Measurements from ENCODE around the gene ABCC1.

DNA sequence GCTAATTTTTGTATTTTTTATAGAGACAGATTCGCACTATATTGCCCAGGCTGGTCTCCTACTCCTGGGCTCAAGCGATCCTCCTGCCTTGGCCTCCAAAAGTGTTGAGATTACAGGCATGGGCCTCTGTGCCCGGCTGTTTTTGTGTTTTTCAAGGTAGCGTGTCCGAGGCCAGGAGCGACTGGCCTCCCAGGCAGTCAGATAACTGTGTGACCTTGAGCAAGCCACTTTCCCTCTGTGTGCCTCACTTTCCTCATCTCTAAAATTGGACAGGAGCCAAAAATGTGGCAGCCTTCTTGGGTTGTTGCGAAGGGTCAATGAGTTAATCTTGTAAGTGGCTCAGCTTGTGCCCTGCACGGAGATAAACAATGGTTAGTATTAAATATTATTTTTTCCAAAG is 2.4 kb downstream of the ABCC1 start:
- TF ChIP-seq CTCF (optimal IDR thresholded peaks at IDR 0.05 in 1 of 3, IDR thresholded peaks at IDR 0.05 in 1 of 3, conservative IDR thresholded peaks at IDR 0.05 in 1 of 3; ENCODE audit: extremely low read depth in 1 of 3, insufficient read depth in 2 of 3, low read length in 3 of 3) = no peak
- no peak for TF ChIP-seq EZH2 (IDR thresholded peaks at IDR 0.05; ENCODE audit: low read length)
